ENCODE results near the gene SSBP4. TPM values are rescaled to one million over a fixed set of nuclear protein-coding genes. Genes with fewer than 3 reads are reported as not detected.

The SSBP4 gene
- total and polyA plus RNA-seq, 2 of the 8 experiments (the other 6 are each of a cell fraction or from before 2014, with no cell fraction given), result 26.4 to 33.7 TPM

GRCh38 chr19:18443406-18443805 is 24.2 kb downstream of the SSBP4 start:
- Histone ChIP-seq H3K4me2 (ENCODE audit: insufficient read depth in 1 of 2, low read depth in 2 of 2, low read length in 2 of 2) (no peak overlapping the region), H3K9ac (replicated peaks in 1 of 4; ENCODE audit: extremely low read depth in 1 of 4, low read depth in 3 of 4, low read length in 3 of 4) (no peak overlapping the region), H3K9me3 (ENCODE audit: insufficient read depth in 2 of 2, low read depth in 1 of 2, low read length in 1 of 2) (no peaks in the 10 kb centered on the region), H4K5ac (ENCODE audit: insufficient read length, low read depth, low read length) (no peak overlapping the region), H3K27me3 (replicated peaks in 1 of 4; ENCODE audit: control insufficient read depth in 3 of 4, extremely low read depth in 1 of 4, insufficient read depth in 3 of 4, low read length in 3 of 4) (no peaks in the 10 kb centered on the region), H4K91ac (replicated peaks; ENCODE audit: insufficient read length, low read length) (no peak overlapping the region), H3K23me2 (ENCODE audit: low read depth, low read length) (peaks cover 8% of the 10 kb centered on the region; the same call in 1 of the 2 replicates), H2BK120ac (replicated peaks; ENCODE audit: low read depth, low read length) (no peak overlapping the region), H2BK15ac (ENCODE audit: low read length) (no peak overlapping the region), H3K18ac (ENCODE audit: extremely low read depth, low read length) (no peak overlapping the region), H4K8ac (ENCODE audit: extremely low read depth, insufficient read depth, low read length) (no peak overlapping the region), H3K27ac (ENCODE audit: low read depth, low read length) (no peak overlapping the region; the same call in 1 of the 2 replicates), H3K56ac (replicated peaks; ENCODE audit: insufficient read length, low read depth, low read length) (no peak overlapping the region), H3K23ac (ENCODE audit: insufficient read length) (no peak overlapping the region), H3K14ac (ENCODE audit: insufficient read length) (no peak overlapping the region), H3K4ac (replicated peaks; ENCODE audit: insufficient read length, low read depth, low read length) (no peak overlapping the region), H2BK5ac (ENCODE audit: low read depth, low read length) (no peak overlapping the region), H3K36me3 (ENCODE audit: control insufficient read depth in 2 of 4, insufficient read depth in 4 of 4, low read length in 3 of 4) (peaks cover 0 to 10% (median 1%) of the 10 kb centered on the region in 4 experiments; a peak in 2 of 8 replicates), H3K79me1 (ENCODE audit: low read depth, low read length) (no peaks in the 10 kb centered on the region), H3K4me1 (replicated peaks in 1 of 4; ENCODE audit: control insufficient read depth in 3 of 4, insufficient read depth in 4 of 4, low read length in 3 of 4) (peaks cover 5 to 18% (median 12%) of the 10 kb centered on the region in 4 experiments), H3K4me3 (ENCODE audit: extremely low read depth in 1 of 4, insufficient read depth in 2 of 4, low read depth in 3 of 4, low read length in 4 of 4) (no peak overlapping the region), H2BK12ac (ENCODE audit: low read depth, low read length) (no peak overlapping the region), H4K20me1 (replicated peaks in 1 of 2; ENCODE audit: control insufficient read depth in 1 of 2, insufficient read depth in 2 of 2, low read length in 2 of 2) (peaks cover 0 to 9% of the 10 kb centered on the region in 2 experiments), H2AFZ (ENCODE audit: low read length) (no peak overlapping the region), H2BK20ac (ENCODE audit: low read length) (no peak overlapping the region), H3K79me2 (ENCODE audit: control insufficient read depth in 1 of 2, insufficient read depth in 2 of 2, low read length in 2 of 2) (no peaks in the 10 kb centered on the region), H2AK5ac (ENCODE audit: low read depth, low read length) (no peak overlapping the region)
- ChIA-PET CTCF (ENCODE audit: partially characterized antibody) (interaction anchor here (0.6 to 13.5 kb wide), 8 partner anchors 10 to 403 kb away, joined by 3 to 143 read pairs (median 3); no protein-coding TSS in a partner anchor), POLR2A (ENCODE audit: partially characterized antibody) (interaction anchor here (1.0 kb wide), 1 partner anchor 10 kb away, joined by 7 read pairs; no protein-coding TSS in a partner anchor)
- no peak for DNase-seq (ENCODE audit: low read depth in 1 of 2, low spot score in 2 of 2)
- FAIRE-seq, result no peak
- TF ChIP-seq CTBP2 (IDR thresholded peaks at IDR 0.05; ENCODE audit: borderline replicate concordance, insufficient read depth, insufficient read length, low read length) (no peak), CBX5 (IDR thresholded peaks at IDR 0.05; ENCODE audit: low read depth, low read length) (no peak), SAP30 (IDR thresholded peaks at IDR 0.05; ENCODE audit: insufficient read depth, insufficient replicate concordance, low read length) (no peak), GABPA (IDR thresholded peaks at IDR 0.05; ENCODE audit: borderline replicate concordance, insufficient read depth, low read length) (no peak), ATF2 (IDR thresholded peaks at IDR 0.05; ENCODE audit: low read length) (no peak), PHF8 (conservative IDR thresholded peaks at IDR 0.05; ENCODE audit: low read depth, low read length) (no peak), CREB1 (IDR thresholded peaks at IDR 0.05) (no peak), BACH1 (IDR thresholded peaks at IDR 0.05; ENCODE audit: low read length) (no peak)
- WGBS, 2 experiments (ENCODE audit: extremely low coverage in 1 of 2, insufficient coverage in 1 of 2, insufficient read length in 1 of 2, insufficient replicate concordance in 2 of 2, low coverage in 1 of 2, low lambda C conversion rate in 2 of 2, missing lambda C conversion rate in 1 of 2), result 89% methylated on average over 5 of the region's 6 CpGs; no CpG with 5 or more reads in 1 of the 2 experiments

Measured in H1 (cell line).